K562 (cell line): ENCODE results near the gene ACTL6A. TPM values are rescaled to one million over a fixed set of nuclear protein-coding genes. Genes with fewer than 3 reads are reported as not detected.

ENCODE experiments used
- ATAC-seq: fragments of 200-7000 bp; cut with Tn5 transposase; 3 replicates; pipeline ENCODE4 v1.9.1; 2020; ENCODE audit warnings: moderate library complexity
- BruUV-seq: library from RNA; stranded (reverse); fragments of 400-500 nt; replicated peaks from 2 replicates; lab custom pipeline; 2021; lab: Mats Ljungman, UMichigan
- CTCF ChIA-PET: fragments of 300-600 bp; formaldehyde crosslinking; extraction: SDS; loops from one replicate; lab custom pipeline; 2021; ENCODE audit warnings: low intra/inter-chr PET ratio; lab: Yijun Ruan, JAX
- POLR2A ChIA-PET: fragments of 300-600, 350-650 bp; sonication (Branson Sonifier 250); formaldehyde crosslinking; extraction: SDS; loops from one replicate; lab custom pipeline; 2021; ENCODE audit warnings: antibody characterized with exemption, inconsistent platforms; lab: Yijun Ruan, JAX
- DNase-seq, 4 experiments: peaks; one replicate each; pipeline versions ENCODE4 v3.0.0 to v3.0.0-alpha.2; 2011 to 2018; ENCODE audit warnings: low spot score in 3 of 4, mixed read lengths in 3 of 4; ENCODE audit errors: extremely low read depth in 1 of 4
- FAIRE-seq: peaks from 2 replicates; lab custom pipeline; 2011; peaks lifted over from hg19 to GRCh38; lab: Jason Lieb, UNC
- H2AFZ ChIP-seq: 2 replicates; pipeline ENCODE4 v1.6.0; 2011; ENCODE audit warnings: low read depth, low read length, control low read depth, inconsistent platforms
- H3K27ac ChIP-seq: fragments of 200-600 bp; 3 replicates; pipeline ENCODE4 v1.8.0; 2011; ENCODE audit warnings: low read depth, mild to moderate bottlenecking, control low read depth, inconsistent platforms, low read length, moderate library complexity, mixed read lengths; ENCODE audit errors: extremely low read depth
- H3K27me3 ChIP-seq, 2 experiments: fragments of 300-600 bp in 1 of 2; 2 replicates in 1 of 2; 3 replicates in 1 of 2; pipeline versions ENCODE4 v1.6.0 to v1.8.0; 2011; ENCODE audit warnings: inconsistent platforms in 2 of 2, low read length in 2 of 2, mild to moderate bottlenecking in 1 of 2, mixed read lengths in 1 of 2, moderate library complexity in 1 of 2; ENCODE audit not compliant: control insufficient read depth in 2 of 2, insufficient read depth in 2 of 2
- H3K36me3 ChIP-seq: fragments of 300-600 bp; 3 replicates; pipeline ENCODE4 v1.8.0; 2011; ENCODE audit warnings: mild to moderate bottlenecking, low read length, inconsistent platforms; ENCODE audit not compliant: control insufficient read depth, insufficient read depth
- H3K4me1 ChIP-seq, 2 experiments: fragments of 200-600 bp in 1 of 2; replicated peaks in 1 of 2; 2 replicates in 1 of 2; 3 replicates in 1 of 2; pipeline versions ENCODE4 v1.5.1 to v1.8.0; 2011; ENCODE audit warnings: inconsistent platforms in 2 of 2, low read length in 2 of 2, mild to moderate bottlenecking in 1 of 2, mixed read lengths in 1 of 2, moderate library complexity in 1 of 2; ENCODE audit not compliant: control insufficient read depth in 2 of 2, insufficient read depth in 2 of 2
- H3K4me2 ChIP-seq: 2 replicates; pipeline ENCODE4 v1.6.1; 2011; ENCODE audit warnings: low read length, control low read depth, inconsistent platforms, mixed read lengths; ENCODE audit not compliant: insufficient read depth
- H3K4me3 ChIP-seq: fragments of 200-600 bp; sonication (generic), shearing (Covaris generic); 2 replicates; pipeline ENCODE4 v1.5.1; 2016; ENCODE audit warnings: control low read depth, inconsistent platforms
- H3K79me2 ChIP-seq: fragments of 200-600 bp; 3 replicates; pipeline ENCODE4 v1.8.0; 2011; ENCODE audit warnings: low read length, inconsistent platforms; ENCODE audit not compliant: control insufficient read depth, insufficient read depth
- H3K9ac ChIP-seq, 2 experiments: 2 replicates each; pipeline versions ENCODE4 v1.6.0 to v1.6.1; 2011; ENCODE audit warnings: low read depth in 2 of 2, low read length in 2 of 2, control low read depth in 1 of 2, inconsistent platforms in 1 of 2, mild to moderate bottlenecking in 1 of 2, mixed read lengths in 1 of 2; ENCODE audit not compliant: insufficient read depth in 1 of 2
- H3K9me1 ChIP-seq: one replicate; pipeline ENCODE4 v1.6.0; 2011; ENCODE audit warnings: inconsistent platforms, mild to moderate bottlenecking, low read length, moderate library complexity; ENCODE audit not compliant: control insufficient read depth, insufficient read depth
- H3K9me3 ChIP-seq: replicated peaks from 2 replicates; pipeline ENCODE4 v1.5.1; 2011; ENCODE audit warnings: low read depth, low read length, inconsistent platforms; ENCODE audit not compliant: control insufficient read depth, insufficient read depth
- H4K20me1 ChIP-seq: replicated peaks from 2 replicates; pipeline ENCODE4 v1.6.1; 2011; ENCODE audit warnings: low read length, inconsistent platforms, mixed read lengths; ENCODE audit not compliant: control insufficient read depth, insufficient read depth
- DDX20 ChIP-seq: fragments of 450-650 bp; IDR thresholded peaks from 2 replicates; pipeline ENCODE4 v1.6.1; 2016; ENCODE audit warnings: missing genetic modification characterization, low read depth, mild to moderate bottlenecking, missing compliant biosample characterization, moderate library complexity
- ELK3 ChIP-seq: fragments of 450-650 bp; formaldehyde crosslinking; IDR thresholded peaks from 2 replicates; pipeline ENCODE4 v1.4.0; 2020; ENCODE audit warnings: mild to moderate bottlenecking
- ESRRB ChIP-seq: fragments of 250-450 bp; sonication (Bioruptor Pico); IDR thresholded peaks from 2 replicates; pipeline ENCODE4 v1.5.0; 2020; ENCODE audit warnings: mild to moderate bottlenecking, moderate library complexity, borderline replicate concordance
- FIP1L1 ChIP-seq: fragments of 200-400 bp; formaldehyde crosslinking; IDR thresholded peaks from 2 replicates; pipeline ENCODE4 v1.6.1; 2018; ENCODE audit warnings: mild to moderate bottlenecking, low read depth, low read length; ENCODE audit not compliant: poor library complexity, severe bottlenecking
- GABPB1 ChIP-seq: sonication (generic); formaldehyde crosslinking; IDR thresholded peaks from 2 replicates; pipeline ENCODE4 v1.8.0; 2022; ENCODE audit warnings: mild to moderate bottlenecking, missing genetic modification reagents
- MECOM ChIP-seq: fragments of 250-450 bp; sonication (Bioruptor Pico); IDR thresholded peaks from 2 replicates; pipeline ENCODE4 v1.8.0; 2022; ENCODE audit warnings: inconsistent platforms
- MEF2D ChIP-seq: conservative IDR thresholded peaks from 2 replicates; pipeline ENCODE4 v1.6.1; 2016; ENCODE audit warnings: low read depth, missing genetic modification characterization, missing compliant biosample characterization
- NFIC ChIP-seq: fragments of 450-650 bp; IDR thresholded peaks from 2 replicates; pipeline ENCODE4 v1.6.1; 2017; ENCODE audit warnings: mild to moderate bottlenecking, inconsistent platforms
- SREBF2 ChIP-seq: sonication (generic); formaldehyde crosslinking; IDR thresholded peaks from 2 replicates; pipeline ENCODE4 v1.4.0; 2020; ENCODE audit warnings: mild to moderate bottlenecking, missing genetic modification reagents
- SRSF7 ChIP-seq: fragments of 200-400 bp; formaldehyde crosslinking; optimal IDR thresholded peaks from 2 replicates; pipeline ENCODE3; 2017; ENCODE audit warnings: mild to moderate bottlenecking, low read depth, low read length
- TAL1 ChIP-seq: fragments of 450-650 bp; IDR thresholded peaks from 2 replicates; pipeline ENCODE4 v1.6.1; 2016; ENCODE audit warnings: mild to moderate bottlenecking
- TFE3 ChIP-seq: fragments of 450-650 bp; formaldehyde crosslinking; IDR thresholded peaks from 2 replicates; pipeline ENCODE4 v1.4.0; 2020; ENCODE audit warnings: mild to moderate bottlenecking, mixed read lengths
- ZNF121 ChIP-seq: sonication (generic); formaldehyde crosslinking; conservative IDR thresholded peaks from 2 replicates; pipeline ENCODE4 v1.8.0; 2022; ENCODE audit warnings: missing genetic modification reagents
- ZNF184 ChIP-seq: sonication (generic); formaldehyde crosslinking; IDR thresholded peaks from 2 replicates; pipeline ENCODE4 v1.5.0; 2020; ENCODE audit warnings: missing genetic modification reagents
- ZNF592 ChIP-seq: fragments of 450-650 bp; IDR thresholded peaks from 2 replicates; pipeline ENCODE4 v1.6.1; 2017; ENCODE audit warnings: antibody characterized with exemption, mild to moderate bottlenecking
- ZNF76 ChIP-seq: fragments of 250-450 bp; sonication (Bioruptor Pico); IDR thresholded peaks from 2 replicates; pipeline ENCODE4 v1.4.0; 2020; ENCODE audit warnings: mild to moderate bottlenecking, moderate library complexity, borderline replicate concordance
- WGBS: fragments of 100-300 bp; shearing (Covaris generic); methylation state at CpG from one replicate; pipeline ENCODE4 v1.1.6; 2016; ENCODE audit warnings: low coverage, mixed read lengths; ENCODE audit not compliant: insufficient coverage; ENCODE audit errors: missing lambda C conversion rate; 5-methylcytosine and 5-hydroxymethylcytosine counted together
- in situ Hi-C: fragments of 300-500 bp; cut with MboI; formaldehyde crosslinking; loops from 4 replicates; pipeline ENCODE4 v1.15.0; 2018; ENCODE audit warnings: inconsistent platforms, mixed read lengths
- intact Hi-C: fragments of 100-400 bp; cut with micrococcal nuclease; formaldehyde crosslinking; loops from 2 replicates; pipeline ENCODE4 v1.14.2; 2022
- polyA plus RNA-seq, 8 experiments: library from polyadenylated mRNA; depleted of rRNA in 4 of 8; stranded (reverse) in 5 of 8; unstranded in 3 of 8; fragments of >200 nt; fragmentation: Nextera tagmentation in 2 of 8; fragmentation: Illumina TruSeq in 1 of 8; extraction: Ambion mirVana in 2 of 8; extraction: Trizol in 1 of 8; gene quantifications; 2 replicates each; pipeline versions ENCODE4 v1.2.1 to v1.2.3, GENCODE V29; 2011 to 2014; ENCODE audit warnings: inconsistent platforms in 1 of 8, missing spikeins in 1 of 8
- total RNA-seq, 7 experiments: library from RNA; depleted of rRNA in 6 of 7; stranded (reverse); fragments of >200 nt in 6 of 7; fragmentation: Illumina TruSeq in 2 of 7; extraction: Trizol in 2 of 7; gene quantifications; 2 replicates each; pipeline versions ENCODE4 v1.2.1 to v1.2.3, GENCODE V29; 2011 to 2021; ENCODE audit warnings: low replicate concordance in 1 of 7

ACTL6A gene
- total and polyA plus RNA-seq, 9 of the 15 experiments (the other 6 are each of a cell fraction or from before 2014, with no cell fraction given), result 107 to 243 (median 157) TPM

- DNase-seq, result peak; percentile 87 to 97 (median 91)
- Histone ChIP-seq H3K27ac (peak within 1 kb of the TSS; percentile 96), H3K4me2 (peak within 1 kb of the TSS; percentile 100), H4K20me1 (no peaks in the 10 kb centered on the region), H2AFZ (peak within 1 kb of the TSS; percentile 89), H3K9me1 (no peaks in the 10 kb centered on the region), H3K9me3 (no peaks in the 10 kb centered on the region), H3K4me3 (peak within 1 kb of the TSS; percentile 78), H3K36me3 (peaks cover 66% of the 10 kb centered on the region), H3K79me2 (peaks cover 85% of the 10 kb centered on the region), H3K4me1 (peaks cover 10 to 24% of the 10 kb centered on the region in 2 experiments; a peak in 4 of 5 replicates), H3K9ac (peak within 1 kb of the TSS; percentile 100), H3K27me3 (no peaks in the 10 kb centered on the region)
- FAIRE-seq, result peak; percentile 99
- ChIA-PET CTCF (no interaction called here), POLR2A (interaction anchor here (0.7 to 1.4 kb wide), 11 partner anchors 9 to 1656 kb away, joined by 3 to 18 read pairs (median 4); partner anchors contain the start of gene ACTL6A)
- intact Hi-C loops (no loop called here), in situ Hi-C loops (no loop called here)
- under 1% methylated on average over 45 of the region's 45 CpGs for WGBS
- no TSS peak for BruUV-seq
- peak; percentile 98 for ATAC-seq
- TF ChIP-seq NFIC, result 0 out of 2 replicates have a peak, but pooled peaks have one; percentile 24
- TF ChIP-seq DDX20 (tag), result no peak
- no peak for TF ChIP-seq ZNF121 (CRISPR knock-in tag)
- TF ChIP-seq ELK3 (CRISPR knock-in tag), result no peak
- no peak for TF ChIP-seq ZNF76 (CRISPR knock-in tag)
- TF ChIP-seq ZNF592, result no peak
- peak; percentile 98 for TF ChIP-seq GABPB1
- TF ChIP-seq SREBF2, result no peak
- no peak for TF ChIP-seq MECOM (CRISPR knock-in tag)
- no peak for TF ChIP-seq ESRRB (CRISPR knock-in tag)
- no peak for TF ChIP-seq TFE3 (CRISPR knock-in tag)
- no peak for TF ChIP-seq MEF2D (tag)
- TF ChIP-seq ZNF184 (CRISPR knock-in tag), result no peak
- no peak for TF ChIP-seq FIP1L1
- TF ChIP-seq TAL1, result no peak
- no peak for TF ChIP-seq SRSF7
These were observed 41.8 kb downstream of the ACTL6A start, which contains the start of the genes MRPL47 and NDUFB5 for GRCh38 chr3:179604321-179605078. Gene MRPL47 (minus strand): TSS chr3:179604638. CDS start chr3:179604624, 14 bp downstream. Gene NDUFB5 (plus strand): TSS chr3:179604794. CDS start chr3:179604816, 22 bp downstream.
